Loucy (cell line): ENCODE measurements around the gene C5orf47.

Source experiments
- H2AFZ ChIP-seq: fragments of 200-600 bp; sonication (generic); 2 replicates; pipeline ENCODE4 v1.6.0; 2016; ENCODE audit warnings: antibody characterized with exemption, mild to moderate bottlenecking, low read length, moderate library complexity
- H3F3A ChIP-seq: fragments of 200-600 bp; 2 replicates; pipeline ENCODE4 v1.6.0; 2016; ENCODE audit warnings: antibody characterized with exemption, low read depth, mild to moderate bottlenecking
- H3K27me3 ChIP-seq: fragments of 200-600 bp; sonication (generic); 2 replicates; pipeline ENCODE4 v1.6.1; 2014; ENCODE audit warnings: low read length, mild to moderate bottlenecking; ENCODE audit not compliant: insufficient read depth, poor library complexity, severe bottlenecking
- H3K36me3 ChIP-seq: fragments of 200-600 bp; sonication (generic); 2 replicates; pipeline ENCODE4 v1.6.1; 2016; ENCODE audit warnings: low read length; ENCODE audit not compliant: insufficient read depth
- H3K4me1 ChIP-seq: fragments of 200-600 bp; sonication (generic); 2 replicates; pipeline ENCODE4 v1.5.1; 2014; ENCODE audit warnings: low read length, mild to moderate bottlenecking; ENCODE audit not compliant: insufficient read depth, poor library complexity, severe bottlenecking
- H3K4me2 ChIP-seq: fragments of 200-600 bp; sonication (generic); 2 replicates; pipeline ENCODE4 v1.6.0; 2014; ENCODE audit warnings: antibody characterized with exemption, low read length, low read depth, mild to moderate bottlenecking; ENCODE audit not compliant: poor library complexity, severe bottlenecking
- H3K4me3 ChIP-seq: fragments of 200-600 bp; sonication (generic); 2 replicates; pipeline ENCODE4 v1.5.1; 2014; ENCODE audit warnings: low read length, mild to moderate bottlenecking, mixed read lengths; ENCODE audit not compliant: poor library complexity, severe bottlenecking
- H3K79me2 ChIP-seq: fragments of 200-600 bp; sonication (generic); 2 replicates; pipeline ENCODE4 v1.6.1; 2014; ENCODE audit warnings: low read length; ENCODE audit not compliant: insufficient read depth
- H3K9ac ChIP-seq: fragments of 200-600 bp; sonication (generic); 2 replicates; pipeline ENCODE4 v1.6.0; 2014; ENCODE audit warnings: mild to moderate bottlenecking, low read depth, low read length, moderate library complexity; ENCODE audit not compliant: poor library complexity, severe bottlenecking
- H3K9me2 ChIP-seq: fragments of 200-600 bp; sonication (generic); replicated peaks from 2 replicates; pipeline ENCODE4 v1.6.1; 2016; ENCODE audit warnings: low read depth, low read length, mixed read lengths
- H3K9me3 ChIP-seq: fragments of 200-600 bp; sonication (generic); 2 replicates; pipeline ENCODE4 v1.6.1; 2014; ENCODE audit warnings: mild to moderate bottlenecking, antibody characterized with exemption, low read length, low read depth; ENCODE audit not compliant: insufficient read depth
- H4K20me1 ChIP-seq: fragments of 200-600 bp; sonication (generic); 2 replicates; pipeline ENCODE4 v1.6.0; 2014; ENCODE audit warnings: antibody characterized with exemption, low read length, mild to moderate bottlenecking; ENCODE audit not compliant: insufficient read depth, poor library complexity, severe bottlenecking
- CTCF ChIP-seq: fragments of 200-600 bp; sonication (generic); conservative IDR thresholded peaks from 2 replicates; pipeline ENCODE4 v1.5.1; 2014; ENCODE audit warnings: mild to moderate bottlenecking, antibody characterized with exemption, low read length
- EZH2phosphoT487 ChIP-seq: fragments of 200-600 bp; IDR thresholded peaks from 2 replicates; pipeline ENCODE4 v1.6.1; 2018; ENCODE audit warnings: antibody characterized with exemption, mild to moderate bottlenecking, moderate library complexity, borderline replicate concordance

C5orf47 gene

GRCh38 chr5:173964506-173964905, 24.5 kb upstream of the C5orf47 start:
- Histone ChIP-seq H2AFZ (no peak overlapping the region), H3K27me3 (no peaks in the 10 kb centered on the region), H3K9me3 (no peaks in the 10 kb centered on the region), H3K79me2 (no peaks in the 10 kb centered on the region), H4K20me1 (no peaks in the 10 kb centered on the region), H3K4me1 (no peaks in the 10 kb centered on the region), H3F3A (no peaks in the 10 kb centered on the region), H3K36me3 (no peaks in the 10 kb centered on the region), H3K4me2 (no peak overlapping the region), H3K4me3 (no peak overlapping the region), H3K9ac (no peak overlapping the region), H3K9me2 (no peaks in the 10 kb centered on the region)
- no peak for TF ChIP-seq CTCF
- TF ChIP-seq EZH2phosphoT487: no peak

GRCh38 chr5:173967241-173967640, 21.7 kb upstream of the C5orf47 start:
- no peak overlapping the region for H3K4me3 ChIP-seq
- H3F3A ChIP-seq: no peaks in the 10 kb centered on the region
- H3K9me2 ChIP-seq: no peaks in the 10 kb centered on the region
- no peaks in the 10 kb centered on the region for H3K79me2 ChIP-seq
- H4K20me1 ChIP-seq: no peaks in the 10 kb centered on the region
- no peak overlapping the region for H2AFZ ChIP-seq
- H3K9me3 ChIP-seq: no peaks in the 10 kb centered on the region
- no peaks in the 10 kb centered on the region for H3K36me3 ChIP-seq
- H3K4me1 ChIP-seq: no peaks in the 10 kb centered on the region
- no peak overlapping the region for H3K9ac ChIP-seq
- TF ChIP-seq EZH2phosphoT487: no peak
- TF ChIP-seq CTCF: no peak
- no peaks in the 10 kb centered on the region for H3K27me3 ChIP-seq
- H3K4me2 ChIP-seq: no peak overlapping the region

GRCh38 chr5:173968154-173968797, 20.7 kb upstream of the C5orf47 start:
- TF ChIP-seq EZH2phosphoT487 (no peak), CTCF (no peak)
- H3K9me2 ChIP-seq: no peaks in the 10 kb centered on the region
- H3K27me3 ChIP-seq: no peaks in the 10 kb centered on the region
- no peaks in the 10 kb centered on the region for H3K36me3 ChIP-seq
- H3K9me3 ChIP-seq: no peaks in the 10 kb centered on the region
- no peaks in the 10 kb centered on the region for H3K79me2 ChIP-seq
- no peak overlapping the region for H2AFZ ChIP-seq
- H3K4me1 ChIP-seq: no peaks in the 10 kb centered on the region
- H3K4me2 ChIP-seq: no peak overlapping the region
- no peak overlapping the region for H3K9ac ChIP-seq
- no peak overlapping the region for H3K4me3 ChIP-seq
- no peaks in the 10 kb centered on the region for H4K20me1 ChIP-seq
- H3F3A ChIP-seq: no peaks in the 10 kb centered on the region
